Activated T-helper 17 cell treated with anti-CD3 and anti-CD28 coated beads, Interleukin-2, amount 50 U/mL, for 72 hours (primary cell): ENCODE measurements around the gene CCDC177. TPM values are rescaled to one million over a fixed set of nuclear protein-coding genes. Genes with fewer than 3 reads are reported as not detected.
"Not testable (repeated sequence)": the region's sequence is repeated elsewhere in the genome, so short reads cannot be mapped to it uniquely, and the experiment has no call there.

Experiments
- ATAC-seq: fragments of 150-1000 bp; cut with Tn5 transposase; replicated peaks from 2 replicates; pipeline ENCODE4 v1.10.0; 2021; ENCODE audit warnings: mild to moderate bottlenecking, moderate library complexity
- H3K27ac Mint-ChIP-seq: one replicate; pipeline ENCODE4 v1.8.0; 2022; ENCODE audit warnings: mixed read lengths
- H3K27me3 Mint-ChIP-seq: one replicate; pipeline ENCODE4 v1.8.0; 2022; ENCODE audit warnings: mixed read lengths
- H3K36me3 Mint-ChIP-seq: one replicate; pipeline ENCODE4 v1.8.0; 2022; ENCODE audit warnings: low read depth, mild to moderate bottlenecking, mixed read lengths
- H3K4me1 Mint-ChIP-seq: one replicate; pipeline ENCODE4 v1.8.0; 2022; ENCODE audit warnings: mixed read lengths
- H3K4me3 Mint-ChIP-seq: one replicate; pipeline ENCODE4 v1.8.0; 2022; ENCODE audit warnings: mild to moderate bottlenecking, mixed read lengths
- H3K9me3 Mint-ChIP-seq: one replicate; pipeline ENCODE4 v1.8.0; 2022; ENCODE audit warnings: mixed read lengths
- total RNA-seq, 2 donors: library from RNA; stranded (reverse); gene quantifications; one replicate each; pipeline ENCODE4 v1.2.3, GENCODE V29; 2022

CCDC177 gene
- total RNA-seq, 2 donors from 2014 or later: not detected

DNA sequence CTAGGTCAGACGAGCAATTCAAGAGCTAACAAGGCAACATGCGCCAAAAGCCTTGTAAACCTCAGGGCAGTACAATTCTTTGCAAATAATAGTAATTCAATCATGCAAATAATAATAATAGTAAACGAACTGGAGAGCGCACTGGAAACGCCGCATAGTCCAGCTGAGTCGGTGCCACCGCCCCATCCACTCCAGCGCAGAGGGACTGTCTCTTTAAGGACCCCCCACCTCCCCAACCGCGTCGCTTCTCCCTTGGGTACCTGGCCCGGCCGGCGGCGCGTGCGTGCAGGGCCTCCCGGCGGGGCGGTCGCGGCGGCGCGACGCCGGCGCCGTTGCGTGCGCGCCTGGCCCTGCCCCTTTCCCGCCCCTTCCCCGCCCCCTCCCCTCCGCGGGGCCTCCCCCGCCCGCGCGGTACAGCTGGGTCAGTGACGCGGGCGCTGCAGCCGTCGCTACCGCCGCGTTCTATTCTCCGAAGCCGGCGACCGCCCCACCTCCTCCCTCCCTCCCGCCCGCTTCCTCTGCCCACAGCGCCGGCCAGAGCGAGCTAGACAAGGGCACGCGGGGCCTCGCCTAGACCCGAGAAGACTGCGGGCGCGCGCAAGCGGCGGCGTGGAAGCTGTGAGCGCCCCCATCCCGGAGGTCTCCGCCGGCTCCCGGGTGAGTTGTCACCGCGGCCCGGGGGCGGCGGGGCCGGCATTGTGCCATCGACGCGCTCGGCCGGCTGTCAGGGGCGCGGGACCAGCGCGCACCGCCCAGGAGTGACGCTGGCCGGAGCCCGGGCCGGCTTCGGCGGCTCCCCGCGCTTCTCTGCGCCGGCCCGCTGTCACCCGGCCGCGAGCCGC, 36.7 kb upstream of the CCDC177 start, which contains the start of gene SUSD6:
TSS of gene SUSD6 (plus strand) at position 425 of the 842 bp plus-strand sequence. CDS start 46,997 bp downstream, outside the sequence.
- ATAC-seq: peak; percentile 69
- H3K27ac Mint-ChIP-seq: peak within 1 kb of the TSS; percentile 96
- no peaks in the 10 kb centered on the region for H3K27me3 Mint-ChIP-seq
- peaks cover 43% of the 10 kb centered on the region for H3K36me3 Mint-ChIP-seq
- H3K4me3 Mint-ChIP-seq: peak within 1 kb of the TSS; percentile 96
- peaks cover 37% of the 10 kb centered on the region for H3K4me1 Mint-ChIP-seq
- H3K9me3 Mint-ChIP-seq: no peaks in the 10 kb centered on the region

DNA sequence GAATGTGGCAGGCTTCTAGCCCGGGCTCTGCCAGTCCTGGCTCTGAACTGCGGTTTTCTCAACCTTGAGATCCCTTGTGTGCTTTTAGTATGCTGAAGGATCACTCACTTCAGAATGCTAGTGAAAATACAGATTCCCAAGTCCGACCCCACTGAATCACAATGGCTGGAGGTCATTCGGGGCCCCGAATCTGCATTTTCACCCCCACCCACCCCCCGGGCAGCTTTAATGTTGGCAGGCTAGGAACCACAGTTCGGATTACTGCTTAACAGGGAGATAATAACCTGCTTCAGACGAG, 36.2 kb upstream of the CCDC177 start:
- ATAC-seq: no peak
- H3K4me3 Mint-ChIP-seq: peak overlapping the region; percentile 87
- H3K36me3 Mint-ChIP-seq: peaks cover 37% of the 10 kb centered on the region
- peaks cover 31% of the 10 kb centered on the region for H3K4me1 Mint-ChIP-seq
- H3K27me3 Mint-ChIP-seq: no peaks in the 10 kb centered on the region
- H3K9me3 Mint-ChIP-seq: no peaks in the 10 kb centered on the region
- peak overlapping the region; percentile 90 for H3K27ac Mint-ChIP-seq

DNA sequence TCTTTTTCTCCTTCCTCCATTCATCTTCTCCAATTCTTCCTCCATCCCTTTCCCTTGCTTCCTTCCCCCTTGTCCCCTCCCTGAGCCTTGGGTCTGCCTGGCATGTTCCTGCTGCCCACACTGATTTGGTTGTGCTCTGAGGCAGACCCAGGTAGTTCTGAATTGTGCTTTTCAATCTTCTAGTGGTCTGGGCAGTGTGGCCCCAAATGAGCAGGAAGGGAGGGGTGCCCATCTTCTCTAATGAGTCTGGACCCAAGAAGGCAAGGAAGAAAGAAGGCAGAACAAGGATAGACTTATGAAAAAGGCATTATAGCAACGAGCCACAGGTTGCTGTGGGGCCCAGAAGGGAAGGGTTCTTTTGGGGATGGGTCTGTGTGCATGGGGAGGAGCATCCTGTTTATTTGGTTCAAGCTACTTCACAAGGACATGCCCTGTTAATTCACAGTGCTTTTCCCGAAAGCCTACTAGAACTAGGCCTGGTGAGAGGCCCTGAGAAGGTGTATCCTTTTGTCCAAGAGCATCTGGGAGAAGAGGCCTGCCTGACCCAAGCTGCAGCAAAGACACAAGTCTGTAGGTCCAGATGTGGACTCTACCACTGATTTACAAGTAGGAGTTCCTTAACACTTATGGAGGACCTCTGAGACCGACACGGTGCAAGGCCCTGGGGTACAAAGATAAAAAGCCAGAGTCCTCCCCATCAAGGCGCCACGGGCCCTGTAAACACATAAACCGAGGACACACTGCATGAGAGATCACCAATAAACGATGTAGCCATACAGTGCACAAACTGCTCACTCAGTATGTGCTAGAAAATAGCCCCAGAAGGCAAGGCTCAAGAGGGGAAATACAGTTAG, 35.6 kb upstream of the CCDC177 start:
- Mint-ChIP-seq H3K27ac (peak overlapping the region; percentile 90), H3K4me1 (peaks cover 26% of the 10 kb centered on the region), H3K36me3 (peaks cover 31% of the 10 kb centered on the region), H3K27me3 (no peaks in the 10 kb centered on the region), H3K9me3 (no peaks in the 10 kb centered on the region), H3K4me3 (peak overlapping the region; percentile 87)
- ATAC-seq: no peak

DNA sequence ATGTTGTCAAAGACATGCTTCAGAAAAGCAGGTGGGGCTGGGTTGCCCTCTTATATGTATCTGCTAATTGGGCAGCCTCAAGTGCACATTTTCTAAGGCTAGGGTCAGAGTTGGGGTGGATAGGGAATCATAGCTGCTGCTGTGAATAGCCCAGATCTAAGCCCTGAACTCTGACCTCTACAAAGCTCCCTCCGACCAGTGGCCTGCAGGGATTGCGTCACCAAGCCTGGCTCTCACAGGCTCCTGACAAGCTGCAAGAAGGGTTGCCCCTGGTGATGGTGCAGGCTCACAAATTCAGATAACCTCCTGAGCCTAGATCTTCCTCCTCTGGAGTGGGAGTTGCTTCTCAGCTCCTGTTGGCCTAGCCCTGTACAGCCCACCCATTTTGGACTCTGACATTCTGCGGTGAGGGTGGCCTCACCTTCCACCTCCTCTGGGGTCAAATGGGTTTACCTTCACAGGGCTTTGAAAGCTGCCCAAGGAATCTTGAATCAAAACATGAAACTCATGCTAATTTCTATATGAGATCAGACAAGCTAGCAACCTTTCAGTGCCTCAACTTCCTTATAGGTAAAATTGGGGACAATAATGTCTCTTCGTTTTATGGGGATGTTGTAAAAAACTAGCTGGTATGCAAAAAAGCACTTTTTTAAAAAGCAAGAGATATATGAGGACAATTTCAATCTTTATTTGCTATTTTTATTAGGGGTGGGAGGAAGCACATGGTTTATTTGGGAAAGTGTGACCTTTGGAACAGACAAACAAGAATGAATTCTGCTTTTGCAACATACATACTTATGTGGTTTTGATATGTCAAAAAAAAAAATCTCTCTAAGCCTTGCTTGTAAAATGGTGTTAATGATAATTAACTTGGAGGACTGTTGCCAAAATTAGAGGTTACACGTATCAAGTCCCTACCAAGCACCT, 31.9 kb upstream of the CCDC177 start:
- Mint-ChIP-seq H3K4me1 (peaks cover 13% of the 10 kb centered on the region), H3K36me3 (no peaks in the 10 kb centered on the region), H3K27me3 (no peaks in the 10 kb centered on the region), H3K9me3 (no peaks in the 10 kb centered on the region), H3K4me3 (no peak overlapping the region), H3K27ac (peak overlapping the region; percentile 14)
- ATAC-seq: no peak

DNA sequence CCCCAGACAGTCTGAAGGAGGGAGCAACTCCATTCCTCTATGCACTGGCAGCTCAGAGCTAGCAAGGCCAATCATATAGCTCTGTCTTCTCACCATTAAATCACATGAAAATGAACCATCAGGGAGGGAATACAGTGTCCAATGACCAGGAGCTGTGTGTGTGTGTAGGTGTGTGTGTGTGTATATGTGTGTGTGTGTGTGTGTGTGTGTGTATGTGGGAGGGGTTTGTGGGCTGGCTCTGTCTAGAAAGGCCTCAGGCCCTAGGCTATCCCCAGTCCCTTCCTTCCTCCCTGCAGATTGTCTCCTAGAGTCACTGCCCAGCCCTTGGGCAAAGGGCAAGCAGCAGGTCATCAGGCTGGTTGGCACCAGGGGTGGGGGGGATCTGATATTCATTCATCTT, 31.1 kb upstream of the CCDC177 start:
- Mint-ChIP-seq H3K27me3 (no peaks in the 10 kb centered on the region), H3K27ac (no peak overlapping the region), H3K36me3 (no peaks in the 10 kb centered on the region), H3K4me1 (peaks cover 13% of the 10 kb centered on the region), H3K9me3 (no peaks in the 10 kb centered on the region), H3K4me3 (no peak overlapping the region)
- ATAC-seq: no peak

DNA sequence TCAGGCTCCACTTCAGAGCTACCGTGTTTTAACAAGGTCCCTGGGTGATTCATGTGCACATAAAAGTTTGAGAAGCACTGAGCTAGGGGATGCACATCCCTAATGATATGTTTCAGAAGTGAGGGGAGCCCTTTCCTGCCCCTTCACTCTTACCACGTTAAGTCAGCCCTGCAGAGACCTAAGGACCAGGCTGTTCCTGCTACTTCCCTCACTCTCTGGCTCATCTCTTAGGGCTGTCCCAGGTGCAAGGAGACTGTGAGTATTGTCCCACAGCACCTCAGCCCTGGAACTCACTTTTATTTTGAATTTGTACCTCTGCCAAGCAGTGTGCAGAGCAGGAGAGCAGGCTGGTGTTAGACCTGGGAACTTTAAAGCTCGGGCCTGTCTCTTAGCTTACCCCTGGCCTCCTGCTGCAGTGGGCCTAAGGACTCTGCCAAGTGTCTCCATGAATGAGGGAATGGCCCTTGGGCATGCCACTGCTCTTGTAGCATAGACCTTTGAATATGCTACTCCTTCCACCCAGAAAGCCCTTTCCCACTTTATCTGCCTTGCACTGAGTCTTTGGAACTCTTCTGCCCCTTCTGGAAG, 25.7 kb upstream of the CCDC177 start:
- Mint-ChIP-seq H3K27me3 (no peaks in the 10 kb centered on the region), H3K36me3 (no peaks in the 10 kb centered on the region), H3K9me3 (no peaks in the 10 kb centered on the region), H3K27ac (no peak overlapping the region), H3K4me1 (peaks cover 4% of the 10 kb centered on the region), H3K4me3 (no peak overlapping the region)
- no peak for ATAC-seq

DNA sequence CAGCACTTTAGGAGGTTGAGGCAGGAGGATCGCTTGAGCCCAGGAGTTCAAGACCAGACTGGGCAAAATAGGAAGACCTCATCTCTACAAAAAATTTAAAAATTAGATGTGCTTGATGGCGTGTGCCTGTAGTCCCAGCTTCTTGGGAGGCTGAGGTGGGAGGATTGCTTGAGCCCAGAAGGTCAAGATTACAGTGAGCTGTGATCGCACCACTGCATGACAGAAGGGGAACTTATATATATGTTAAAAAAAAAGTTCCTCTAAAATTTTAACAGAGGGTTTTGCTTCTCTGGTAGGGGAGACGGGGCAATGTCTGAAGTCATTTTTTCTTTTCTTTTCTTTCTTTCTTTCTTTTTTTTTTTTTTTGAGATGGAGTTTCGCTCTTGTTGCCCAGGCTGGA, 24.8 kb upstream of the CCDC177 start:
- not testable (repeated sequence) for H3K9me3 Mint-ChIP-seq, H3K27ac Mint-ChIP-seq, H3K36me3 Mint-ChIP-seq, H3K4me3 Mint-ChIP-seq, ATAC-seq, H3K27me3 Mint-ChIP-seq, H3K4me1 Mint-ChIP-seq

DNA sequence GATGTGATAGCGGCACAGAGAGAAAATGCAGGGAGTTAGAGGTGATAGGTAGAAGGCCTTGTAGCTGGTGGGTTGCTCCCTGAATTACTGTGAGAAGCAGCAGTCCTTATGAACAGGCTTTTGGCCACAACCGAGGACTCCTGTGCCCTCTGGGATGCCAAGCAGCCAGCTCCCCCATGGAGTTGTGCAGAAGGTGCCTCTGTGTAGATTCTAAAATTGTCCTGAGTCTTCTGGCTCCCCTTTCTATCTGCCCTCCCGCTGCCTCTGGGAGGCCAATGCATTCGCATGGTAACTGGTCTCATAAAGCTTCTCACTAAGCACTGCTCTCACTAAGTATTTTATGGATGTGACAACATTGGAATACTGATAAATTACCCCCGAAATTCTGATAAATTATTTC, 20.7 kb upstream of the CCDC177 start:
- H3K4me1 Mint-ChIP-seq: no peaks in the 10 kb centered on the region
- H3K36me3 Mint-ChIP-seq: no peaks in the 10 kb centered on the region
- no peak for ATAC-seq
- no peak overlapping the region for H3K27ac Mint-ChIP-seq
- no peaks in the 10 kb centered on the region for H3K27me3 Mint-ChIP-seq
- H3K4me3 Mint-ChIP-seq: no peak overlapping the region
- H3K9me3 Mint-ChIP-seq: no peaks in the 10 kb centered on the region

DNA sequence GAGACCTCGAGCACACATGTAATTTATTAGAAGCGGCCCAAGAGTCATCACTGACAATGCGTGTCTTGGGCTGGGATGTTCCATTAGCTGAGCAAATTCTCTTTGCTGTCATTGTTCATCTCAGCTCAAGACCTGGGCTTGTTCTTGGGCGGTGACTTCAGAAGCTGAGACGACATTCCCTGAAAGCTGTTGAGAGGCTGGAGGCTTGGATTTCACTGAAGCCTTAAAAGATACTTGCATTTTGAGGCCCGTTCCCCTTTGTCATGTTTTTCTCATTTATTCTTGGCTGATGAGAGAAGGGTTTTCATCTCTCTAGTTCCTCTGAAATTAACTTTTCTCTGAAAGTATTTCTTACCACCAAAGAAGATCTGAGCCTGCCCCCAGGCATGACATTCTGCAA, 20.2 kb upstream of the CCDC177 start:
- Mint-ChIP-seq H3K4me1 (no peaks in the 10 kb centered on the region), H3K27me3 (no peaks in the 10 kb centered on the region), H3K9me3 (no peaks in the 10 kb centered on the region), H3K36me3 (no peaks in the 10 kb centered on the region), H3K27ac (no peak overlapping the region), H3K4me3 (no peak overlapping the region)
- ATAC-seq: no peak

DNA sequence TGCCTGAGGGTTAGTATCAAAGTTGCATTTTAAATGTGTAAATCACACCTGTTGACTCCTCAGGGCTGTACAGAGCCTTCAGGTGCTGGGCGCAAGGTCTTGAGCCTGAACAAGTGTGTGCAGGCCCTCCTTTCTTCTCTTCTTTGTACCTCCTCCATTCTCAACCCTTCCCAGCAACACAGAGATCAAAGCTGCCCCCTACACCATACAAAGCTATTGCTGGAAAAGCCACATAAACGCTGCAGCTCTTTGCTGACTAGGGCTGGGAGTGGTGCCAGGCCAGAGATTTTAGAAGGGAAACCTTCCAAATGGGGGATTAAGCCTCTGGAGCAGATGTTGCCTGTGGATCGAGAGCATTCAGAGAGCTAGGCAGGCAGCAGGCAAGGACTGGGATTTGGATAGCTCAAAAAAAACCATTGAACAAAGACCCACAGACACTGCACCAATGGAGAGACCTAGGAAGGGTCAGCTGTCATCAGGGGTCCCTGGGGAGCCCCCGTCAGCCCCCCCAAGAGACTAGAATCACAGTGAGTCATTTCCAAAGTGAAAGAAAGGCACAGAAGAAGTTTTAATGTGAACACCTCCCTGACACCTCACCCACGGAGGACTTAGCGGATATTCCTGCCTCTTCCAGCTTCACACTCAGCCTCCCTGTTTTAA, 18.5 kb upstream of the CCDC177 start:
- Mint-ChIP-seq H3K9me3 (no peaks in the 10 kb centered on the region), H3K27me3 (no peaks in the 10 kb centered on the region), H3K4me1 (no peaks in the 10 kb centered on the region), H3K36me3 (no peaks in the 10 kb centered on the region), H3K4me3 (no peak overlapping the region), H3K27ac (no peak overlapping the region)
- no peak for ATAC-seq

DNA sequence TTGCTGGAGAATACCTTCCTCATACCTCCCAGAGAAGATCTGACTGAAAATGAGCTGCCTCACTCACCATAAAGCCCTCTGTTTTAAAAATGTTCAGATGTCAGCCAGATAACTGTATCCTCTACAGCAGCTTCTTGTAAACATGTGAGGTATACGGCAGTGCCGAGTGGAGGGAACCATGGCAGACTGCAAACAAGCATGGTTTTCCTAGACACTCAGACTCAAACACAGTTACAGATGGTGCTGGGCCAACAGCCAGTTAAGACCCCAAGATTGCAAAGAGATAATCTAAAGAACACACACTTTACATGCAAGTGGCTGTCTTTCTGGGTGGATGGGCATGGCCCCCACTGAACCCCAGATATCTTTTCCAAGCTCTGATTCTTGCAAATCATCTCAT, 16.6 kb upstream of the CCDC177 start:
- Mint-ChIP-seq H3K27me3 (no peaks in the 10 kb centered on the region), H3K4me1 (no peaks in the 10 kb centered on the region), H3K36me3 (no peaks in the 10 kb centered on the region), H3K4me3 (no peak overlapping the region), H3K27ac (no peak overlapping the region), H3K9me3 (no peaks in the 10 kb centered on the region)
- no peak for ATAC-seq

DNA sequence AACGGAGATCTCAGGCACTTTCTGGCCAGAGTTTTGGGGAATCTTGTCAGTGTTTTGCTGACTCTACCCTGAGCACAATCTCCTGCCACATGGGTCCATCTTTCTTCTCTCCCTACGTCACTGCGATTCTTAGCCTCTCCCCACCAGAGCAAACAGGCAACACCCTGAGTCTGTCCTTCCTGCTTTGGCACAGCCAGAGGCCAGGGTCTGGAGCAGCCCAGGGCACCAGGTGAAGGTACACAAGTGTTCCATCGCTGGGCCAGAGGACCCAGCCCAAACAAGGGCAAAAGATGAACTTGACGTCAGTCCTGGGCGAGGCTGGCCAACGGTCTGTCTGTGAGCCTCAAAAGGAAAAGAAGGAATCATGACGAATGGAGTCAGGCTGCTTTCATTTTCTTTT, 12.7 kb upstream of the CCDC177 start:
- Mint-ChIP-seq H3K27ac (no peak overlapping the region), H3K4me3 (no peak overlapping the region), H3K36me3 (no peaks in the 10 kb centered on the region), H3K9me3 (no peaks in the 10 kb centered on the region), H3K27me3 (no peaks in the 10 kb centered on the region), H3K4me1 (no peaks in the 10 kb centered on the region)
- ATAC-seq: no peak

DNA sequence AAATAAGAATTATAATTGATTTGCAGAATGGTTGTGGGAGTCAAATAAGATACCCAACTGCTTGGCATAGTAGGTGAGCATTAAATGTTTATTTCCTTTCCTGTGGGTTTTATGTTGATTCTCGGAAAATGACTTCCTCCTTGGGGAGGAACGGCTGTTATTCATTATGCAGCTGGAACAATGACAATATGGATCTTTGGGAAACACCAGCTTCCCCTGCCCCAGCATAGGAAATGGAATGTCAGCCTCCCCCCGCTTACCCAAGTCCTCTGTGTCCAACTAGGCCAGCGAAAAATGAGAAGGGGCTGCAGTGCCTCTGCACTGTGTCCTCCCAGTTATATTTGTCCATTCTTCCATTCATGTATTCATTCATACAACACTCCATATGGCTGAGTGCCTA, 11.7 kb upstream of the CCDC177 start:
- Mint-ChIP-seq H3K27ac (no peak overlapping the region), H3K36me3 (no peaks in the 10 kb centered on the region), H3K27me3 (no peaks in the 10 kb centered on the region), H3K4me1 (no peaks in the 10 kb centered on the region), H3K4me3 (no peak overlapping the region), H3K9me3 (no peaks in the 10 kb centered on the region)
- ATAC-seq: no peak

DNA sequence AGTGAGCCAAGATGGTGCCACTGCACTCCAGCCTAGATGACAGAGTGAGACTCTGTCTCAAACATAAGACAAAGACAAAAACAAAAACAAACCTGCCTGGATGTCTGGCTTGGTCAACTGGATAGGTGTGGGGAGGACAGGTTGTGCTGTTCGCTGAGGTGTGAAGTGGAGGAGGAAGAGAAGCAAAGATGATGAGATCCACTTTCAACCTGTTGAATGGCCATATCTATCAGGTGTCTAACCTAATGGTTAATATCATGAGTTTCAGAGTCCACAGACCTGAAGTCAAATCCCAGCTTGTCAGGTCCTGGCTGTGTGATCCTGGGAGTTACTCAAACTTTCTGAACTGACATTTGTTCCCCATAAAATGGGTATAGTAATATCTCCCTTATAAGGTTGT, 9.7 kb upstream of the CCDC177 start:
- ATAC-seq: no peak
- no peaks in the 10 kb centered on the region for H3K36me3 Mint-ChIP-seq
- no peak overlapping the region for H3K27ac Mint-ChIP-seq
- no peaks in the 10 kb centered on the region for H3K9me3 Mint-ChIP-seq
- H3K27me3 Mint-ChIP-seq: no peaks in the 10 kb centered on the region
- H3K4me3 Mint-ChIP-seq: no peak overlapping the region
- no peaks in the 10 kb centered on the region for H3K4me1 Mint-ChIP-seq
